Measurements from ENCODE around the gene MAGEA12.
"Not testable (repeated sequence)": the region's sequence is repeated elsewhere in the genome, so short reads cannot be mapped to it uniquely, and the experiment has no call there.

- not testable (repeated sequence) for TF ChIP-seq SP1 (IDR thresholded peaks at IDR 0.05); CTBP1 (IDR thresholded peaks at IDR 0.05; ENCODE audit: borderline replicate concordance); SUZ12 (IDR thresholded peaks at IDR 0.05); BHLHE40 (IDR thresholded peaks at IDR 0.05; ENCODE audit: borderline replicate concordance); FOXA1 (IDR thresholded peaks at IDR 0.05); FOXM1 (IDR thresholded peaks at IDR 0.05; ENCODE audit: borderline replicate concordance); LEF1 (IDR thresholded peaks at IDR 0.05; ENCODE audit: borderline replicate concordance); TARDBP (IDR thresholded peaks at IDR 0.05); FOXK2 (IDR thresholded peaks at IDR 0.05)
Observed at GRCh38 chrX:152754871-152755270, 21.3 kb downstream of the MAGEA12 start.

Data from HEK293T (cell line).